Endodermal cell (in vitro differentiated cells): ENCODE data around the gene SIK2. TPM values are rescaled to one million over a fixed set of nuclear protein-coding genes. Genes with fewer than 3 reads are reported as not detected.

Experiments used
- DNase-seq: peaks from one replicate; pipeline ENCODE4 v3.0.0-alpha.2; 2017
- H3K27ac ChIP-seq: 2 replicates; pipeline ENCODE4 v1.5.1; 2013; ENCODE audit warnings: mild to moderate bottlenecking, low read depth, low read length, moderate library complexity
- H3K27me3 ChIP-seq: 2 replicates; pipeline ENCODE4 v1.6.1; 2013; ENCODE audit warnings: mild to moderate bottlenecking, low read length, moderate library complexity; ENCODE audit not compliant: insufficient read depth, control insufficient read depth, poor library complexity, severe bottlenecking
- H3K36me3 ChIP-seq: 2 replicates; pipeline ENCODE4 v1.7.0; 2013; ENCODE audit warnings: mild to moderate bottlenecking, low read length, moderate library complexity; ENCODE audit not compliant: control insufficient read depth, insufficient read depth
- H3K4me1 ChIP-seq: one replicate; pipeline ENCODE4 v1.7.0; 2013; ENCODE audit warnings: low read length; ENCODE audit not compliant: control insufficient read depth, insufficient read depth
- H3K4me3 ChIP-seq: 2 replicates; pipeline ENCODE4 v1.5.1; 2013; ENCODE audit warnings: mild to moderate bottlenecking, low read length, moderate library complexity
- H3K9ac ChIP-seq: 2 replicates; pipeline ENCODE4 v1.6.1; 2013; ENCODE audit warnings: mild to moderate bottlenecking, low read length, moderate library complexity; ENCODE audit not compliant: poor library complexity, severe bottlenecking; ENCODE audit errors: extremely low read depth
- H3K9me3 ChIP-seq: 2 replicates; pipeline ENCODE4 v1.6.1; 2013; ENCODE audit warnings: mild to moderate bottlenecking, low read length, moderate library complexity; ENCODE audit not compliant: control insufficient read depth
- H3K27ac Mint-ChIP-seq: 2 replicates; pipeline ENCODE4 v1.8.0; 2020; ENCODE audit warnings: mixed read lengths
- H3K27me3 Mint-ChIP-seq: 2 replicates; pipeline ENCODE4 v1.8.0; 2021; ENCODE audit warnings: mild to moderate bottlenecking, mixed read lengths; ENCODE audit not compliant: insufficient read depth
- H3K36me3 Mint-ChIP-seq: 2 replicates; pipeline ENCODE4 v1.8.0; 2020; ENCODE audit warnings: low read depth, mixed read lengths
- H3K4me1 Mint-ChIP-seq: 2 replicates; pipeline ENCODE4 v1.8.0; 2020; ENCODE audit warnings: mixed read lengths
- H3K4me3 Mint-ChIP-seq: 2 replicates; pipeline ENCODE4 v1.8.0; 2020; ENCODE audit warnings: mild to moderate bottlenecking, moderate library complexity, mixed read lengths
- H3K9me3 Mint-ChIP-seq: 2 replicates; pipeline ENCODE4 v1.8.0; 2020; ENCODE audit warnings: mild to moderate bottlenecking, mixed read lengths
- CTCF ChIP-seq: fragments of 200-600 bp; sonication (generic); conservative IDR thresholded peaks from 2 replicates; pipeline ENCODE4 v1.5.0; 2021; ENCODE audit warnings: antibody characterized with exemption, mild to moderate bottlenecking
- WGBS, 2 experiments: methylation state at CpG; one replicate each; pipeline versions ENCODE4 v1.1.5 to v1.1.7; 2013; ENCODE audit warnings: missing lambda C conversion rate in 2 of 2, mixed read lengths in 1 of 2; ENCODE audit not compliant: insufficient coverage in 1 of 2, insufficient read length in 1 of 2; 5-methylcytosine and 5-hydroxymethylcytosine counted together
- total RNA-seq, 2 donors: library from RNA; stranded (reverse); fragmentation: NEBNext Ultra II Directional in 1 of 2; extraction: Animal tissue kit (Norgen Biotek cat#: 25700) in 1 of 2; gene quantifications; 2 replicates in 1 of 2; 3 replicates in 1 of 2; pipeline ENCODE4 v1.2.1, GENCODE V29; 2021

SIK2 gene
- total RNA-seq, 2 donors from 2014 or later = 13.2 to 13.4 TPM

DNA sequence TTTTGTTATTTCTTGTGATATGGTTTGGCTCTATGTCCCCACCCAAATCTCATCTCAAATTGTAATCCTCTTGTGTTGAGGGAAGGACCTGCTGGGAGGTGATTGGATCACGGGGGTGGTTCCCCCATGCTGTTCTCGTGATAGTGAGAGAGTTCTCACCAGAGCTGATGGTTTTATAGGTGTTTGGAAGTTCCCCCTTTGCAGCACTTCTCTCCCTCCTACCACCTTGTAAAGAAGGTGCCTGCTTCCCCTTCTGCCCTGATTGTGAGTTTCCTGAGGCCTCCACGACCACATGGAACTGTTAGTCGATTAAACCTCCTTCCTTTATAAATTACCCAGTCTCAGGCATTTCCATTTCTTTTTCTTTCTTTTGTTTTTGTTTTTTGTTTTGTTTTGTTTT, 24.4 kb upstream of the SIK2 start:
- Histone ChIP-seq H3K27me3 (no peaks in the 10 kb centered on the region), H3K4me3 (no peak overlapping the region), H3K9ac (no peak overlapping the region), H3K9me3 (no peaks in the 10 kb centered on the region), H3K36me3 (no peaks in the 10 kb centered on the region), H3K4me1 (no peaks in the 10 kb centered on the region), H3K27ac (no peak overlapping the region)
- WGBS, 2 experiments = 96 to 100% methylated on average over 2 of the region's 4 CpGs
- Mint-ChIP-seq H3K9me3 (peaks cover 6% of the 10 kb centered on the region), H3K27me3 (no peaks in the 10 kb centered on the region), H3K4me3 (no peak overlapping the region), H3K27ac (no peak overlapping the region), H3K4me1 (peaks cover 20% of the 10 kb centered on the region), H3K36me3 (no peaks in the 10 kb centered on the region)
- DNase-seq = no peak
- no peak for TF ChIP-seq CTCF

- Histone ChIP-seq H3K27me3 (no peaks in the 10 kb centered on the region), H3K4me1 (peaks cover 3% of the 10 kb centered on the region), H3K4me3 (no peak overlapping the region), H3K36me3 (no peaks in the 10 kb centered on the region), H3K27ac (no peak overlapping the region), H3K9ac (no peak overlapping the region), H3K9me3 (no peaks in the 10 kb centered on the region)
- no peak overlapping the region for H3K4me3 Mint-ChIP-seq
- H3K4me1 Mint-ChIP-seq = peaks cover 22% of the 10 kb centered on the region
- WGBS, 2 experiments = 94 to 100% methylated on average over 1 of the region's 1 CpG
- H3K36me3 Mint-ChIP-seq = no peaks in the 10 kb centered on the region
- DNase-seq = no peak
- no peak overlapping the region for H3K27ac Mint-ChIP-seq
- no peaks in the 10 kb centered on the region for H3K27me3 Mint-ChIP-seq
- TF ChIP-seq CTCF = no peak
- H3K9me3 Mint-ChIP-seq = peaks cover 6% of the 10 kb centered on the region
Measured at GRCh38 chr11:111581341-111581740, 20.9 kb upstream of the SIK2 start.

DNA sequence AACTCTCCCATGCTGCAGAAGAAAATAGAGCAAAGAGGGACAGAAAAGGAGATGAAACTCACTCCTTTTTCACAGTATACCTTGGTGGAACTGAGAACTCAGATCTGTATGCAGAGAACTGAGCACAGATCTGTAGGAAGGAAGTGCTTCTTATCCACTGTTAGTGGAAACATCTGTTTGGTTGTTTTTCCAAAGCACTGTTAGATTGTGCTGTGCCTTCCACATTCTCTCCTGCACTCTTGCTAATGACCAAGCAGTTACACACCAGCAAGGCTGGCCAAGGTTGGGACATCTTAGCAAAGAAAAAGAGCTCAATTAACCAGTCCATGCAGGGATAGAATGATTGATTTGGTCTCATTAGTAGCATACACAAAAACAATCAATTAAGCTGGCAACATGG, 20.1 kb upstream of the SIK2 start:
- Histone ChIP-seq H3K9me3 (no peaks in the 10 kb centered on the region), H3K36me3 (no peaks in the 10 kb centered on the region), H3K4me1 (peaks cover 3% of the 10 kb centered on the region), H3K27ac (no peak overlapping the region), H3K9ac (no peak overlapping the region), H3K4me3 (no peak overlapping the region), H3K27me3 (no peaks in the 10 kb centered on the region)
- TF ChIP-seq CTCF = no peak
- no peaks in the 10 kb centered on the region for H3K27me3 Mint-ChIP-seq
- DNase-seq = no peak
- no peak overlapping the region for H3K4me3 Mint-ChIP-seq
- peaks cover 22% of the 10 kb centered on the region for H3K4me1 Mint-ChIP-seq
- H3K9me3 Mint-ChIP-seq = peaks cover 9% of the 10 kb centered on the region
- H3K36me3 Mint-ChIP-seq = no peaks in the 10 kb centered on the region
- H3K27ac Mint-ChIP-seq = no peak overlapping the region
